HCT116 (cell line): ENCODE measurements around the gene PDE4B. TPM values are rescaled to one million over a fixed set of nuclear protein-coding genes. Genes with fewer than 3 reads are reported as not detected.

Experiments used
- ATAC-seq: fragments of 200-7000 bp; cut with Tn5 transposase; 2 replicates; pipeline ENCODE4 v1.9.1; 2020; ENCODE audit warnings: mild to moderate bottlenecking, moderate library complexity
- BruUV-seq: library from RNA; stranded (reverse); fragments of 400-500 nt; replicated peaks from 2 replicates; lab custom pipeline; 2021; lab: Mats Ljungman, UMichigan
- CTCF ChIA-PET: fragments of 300-600 bp; sonication (Branson Sonifier 250); formaldehyde crosslinking; loops from one replicate; lab custom pipeline; 2021; ENCODE audit warnings: antibody characterized with exemption; lab: Charles Lee
- POLR2A ChIA-PET: fragments of 300-600, 350-600 bp; sonication (Branson Sonifier 250); formaldehyde crosslinking; loops from one replicate; lab custom pipeline; 2021; ENCODE audit warnings: antibody characterized with exemption; lab: Charles Lee
- RAD21 ChIA-PET, 2 experiments: fragments of 300-600 bp; sonication (Branson Sonifier 250); formaldehyde crosslinking; loops; one replicate each; lab custom pipeline; 2023; ENCODE audit warnings: low total read pairs in 2 of 2; ENCODE audit not compliant: uncharacterized antibody in 2 of 2, unreplicated experiment in 2 of 2, low non-redundant PET in 1 of 2; lab: Charles Lee
- DNase-seq: peaks from one replicate; pipeline ENCODE4 v3.0.0-alpha.2; 2010; ENCODE audit warnings: low read depth, low spot score
- H2AFZ ChIP-seq: fragments of 200-600 bp; shearing (Covaris generic), sonication (generic); 2 replicates; pipeline ENCODE4 v1.6.1; 2017; ENCODE audit warnings: low read depth, mixed run types, mixed read lengths, antibody characterized with exemption, low read length; ENCODE audit not compliant: poor library complexity, severe bottlenecking
- H3K27ac ChIP-seq: 2 replicates; pipeline ENCODE4 v1.5.1; 2012; ENCODE audit warnings: low read depth, low read length
- H3K27me3 ChIP-seq: fragments of 200-600 bp; sonication (generic); 2 replicates; pipeline ENCODE4 v1.6.1; 2016; ENCODE audit warnings: mixed run types, low read length, mixed read lengths; ENCODE audit not compliant: insufficient read depth
- H3K36me3 ChIP-seq, 2 experiments: fragments of 200-500 bp in 1 of 2; fragments of 200-600 bp in 1 of 2; sonication (Bioruptor generic) in 1 of 2; sonication (generic) in 1 of 2; 2 replicates each; pipeline versions ENCODE4 v1.5.1 to v1.6.1; 2014 to 2016; ENCODE audit warnings: low read length in 2 of 2, inconsistent platforms in 1 of 2, mixed read lengths in 1 of 2, mixed run types in 1 of 2; ENCODE audit not compliant: insufficient read depth in 2 of 2, control insufficient read depth in 1 of 2
- H3K4me1 ChIP-seq, 2 experiments: fragments of 200-600 bp in 1 of 2; sonication (generic) in 1 of 2; 2 replicates each; pipeline versions ENCODE4 v1.5.1 to v1.6.1; 2012 to 2017; ENCODE audit warnings: low read length in 2 of 2, inconsistent platforms in 1 of 2, mild to moderate bottlenecking in 1 of 2, mixed read lengths in 1 of 2, mixed run types in 1 of 2, moderate library complexity in 1 of 2; ENCODE audit not compliant: insufficient read depth in 2 of 2, control insufficient read depth in 1 of 2
- H3K4me2 ChIP-seq: fragments of 200-600 bp; sonication (generic); 2 replicates; pipeline ENCODE4 v1.6.1; 2017; ENCODE audit warnings: mixed run types, low read length, mixed read lengths
- H3K4me3 ChIP-seq, 2 experiments: fragments of 200-600 bp in 1 of 2; sonication (generic) in 1 of 2; replicated peaks in 1 of 2; 2 replicates each; pipeline ENCODE4 v1.5.1; 2011 to 2016; ENCODE audit warnings: low read length in 2 of 2, control low read depth in 1 of 2, low read depth in 1 of 2, mild to moderate bottlenecking in 1 of 2, mixed read lengths in 1 of 2, mixed run types in 1 of 2
- H3K79me2 ChIP-seq: fragments of 200-600 bp; sonication (generic); 2 replicates; pipeline ENCODE4 v1.6.1; 2017; ENCODE audit warnings: mild to moderate bottlenecking, mixed run types, low read length, moderate library complexity, mixed read lengths; ENCODE audit not compliant: insufficient read depth
- H3K9ac ChIP-seq: fragments of 200-600 bp; sonication (generic); 2 replicates; pipeline ENCODE4 v1.6.1; 2016; ENCODE audit warnings: low read length, mixed read lengths
- H3K9me2 ChIP-seq: fragments of 200-600 bp; sonication (generic), shearing (Covaris generic); 2 replicates; pipeline ENCODE4 v1.6.1; 2017; ENCODE audit warnings: mixed run types, mild to moderate bottlenecking, moderate library complexity; ENCODE audit not compliant: insufficient read depth
- H3K9me3 ChIP-seq, 2 experiments: fragments of 200-500 bp in 1 of 2; fragments of 200-600 bp in 1 of 2; sonication (Bioruptor generic) in 1 of 2; sonication (generic) in 1 of 2; 2 replicates each; pipeline ENCODE4 v1.6.1; 2014 to 2017; ENCODE audit warnings: low read length in 2 of 2, mixed read lengths in 2 of 2, inconsistent platforms in 1 of 2, low read depth in 1 of 2, mild to moderate bottlenecking in 1 of 2, mixed run types in 1 of 2, moderate library complexity in 1 of 2; ENCODE audit not compliant: control insufficient read depth in 1 of 2, insufficient read depth in 1 of 2
- H4K20me1 ChIP-seq: fragments of 200-600 bp; sonication (generic), shearing (Covaris generic); 2 replicates; pipeline ENCODE4 v1.6.1; 2017; ENCODE audit warnings: mixed run types, mild to moderate bottlenecking, moderate library complexity; ENCODE audit not compliant: insufficient read depth
- EZH2 ChIP-seq: fragments of 200-600 bp; sonication (generic); IDR thresholded peaks from 2 replicates; pipeline ENCODE4 v1.6.1; 2017; ENCODE audit warnings: antibody characterized with exemption, mixed run types
- POLR2AphosphoS5 ChIP-seq: IDR thresholded peaks from 2 replicates; pipeline ENCODE4 v1.6.1; 2011; ENCODE audit warnings: mild to moderate bottlenecking, low read depth, low read length, moderate library complexity
- SIN3A ChIP-seq: IDR thresholded peaks from 2 replicates; pipeline ENCODE4 v1.6.1; 2012; ENCODE audit warnings: low read depth
- ZFX ChIP-seq: fragments of 450-650 bp; IDR thresholded peaks from 2 replicates; pipeline ENCODE4 v1.6.1; 2017
- intact Hi-C: fragments of 100-400 bp; cut with micrococcal nuclease; formaldehyde crosslinking; loops from 2 replicates; pipeline ENCODE4 v1.10.0; 2022
- total RNA-seq: library from RNA; stranded (reverse); gene quantifications from one replicate; pipeline ENCODE4 v1.2.1, GENCODE V29; 2021; ENCODE audit not compliant: unreplicated experiment
- TF ChIP-seq, protein P1 (sequence below): IDR thresholded peaks from 2 replicates; pipeline ENCODE4 v1.6.1; 2012; ENCODE audit warnings: low read depth

PDE4B gene
- total RNA-seq, 1 experiment from 2014 or later, result 76.9 TPM

DNA sequence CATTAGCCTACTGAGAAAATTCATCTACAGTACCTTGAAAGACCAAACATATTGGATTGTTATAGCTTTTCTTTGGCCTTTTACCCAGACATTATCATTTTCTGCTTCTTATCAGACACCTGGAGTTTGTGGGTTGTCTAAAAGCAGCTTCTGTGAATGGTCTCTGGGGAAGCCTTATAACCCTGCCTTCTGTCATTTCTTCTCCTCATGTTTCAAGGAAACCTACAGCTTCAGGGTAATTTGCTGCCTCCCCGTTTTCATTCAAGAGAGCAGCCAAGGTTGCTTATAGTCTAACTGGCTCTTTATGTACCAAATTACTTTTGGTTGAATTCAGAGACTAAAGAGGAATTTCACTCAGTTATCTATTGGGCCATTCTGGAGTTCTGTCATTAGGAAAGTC lies 453.0 kb downstream of the PDE4B start:
- H3K9me3 ChIP-seq, result no peaks in the 10 kb centered on the region
- no peak overlapping the region for H3K27ac ChIP-seq
- H4K20me1 ChIP-seq, result no peaks in the 10 kb centered on the region
- H3K36me3 ChIP-seq, result no peaks in the 10 kb centered on the region
- no peak overlapping the region for H3K4me3 ChIP-seq
- H3K4me2 ChIP-seq, result no peak overlapping the region
- no peak overlapping the region for H3K9ac ChIP-seq
- RAD21 ChIA-PET, result interaction anchor here in 1 of 2 experiments (1.6 kb wide), 1 partner anchor 201 kb away, joined by 5 read pairs; no protein-coding TSS in a partner anchor
- no TSS peak for BruUV-seq
- no peak for ATAC-seq
- H3K79me2 ChIP-seq, result no peaks in the 10 kb centered on the region
- TF ChIP-seq SIN3A (no peak), ZFX (no peak), POLR2AphosphoS5 (no peak), EZH2 (no peak)
- TF ChIP-seq, protein P1, sequence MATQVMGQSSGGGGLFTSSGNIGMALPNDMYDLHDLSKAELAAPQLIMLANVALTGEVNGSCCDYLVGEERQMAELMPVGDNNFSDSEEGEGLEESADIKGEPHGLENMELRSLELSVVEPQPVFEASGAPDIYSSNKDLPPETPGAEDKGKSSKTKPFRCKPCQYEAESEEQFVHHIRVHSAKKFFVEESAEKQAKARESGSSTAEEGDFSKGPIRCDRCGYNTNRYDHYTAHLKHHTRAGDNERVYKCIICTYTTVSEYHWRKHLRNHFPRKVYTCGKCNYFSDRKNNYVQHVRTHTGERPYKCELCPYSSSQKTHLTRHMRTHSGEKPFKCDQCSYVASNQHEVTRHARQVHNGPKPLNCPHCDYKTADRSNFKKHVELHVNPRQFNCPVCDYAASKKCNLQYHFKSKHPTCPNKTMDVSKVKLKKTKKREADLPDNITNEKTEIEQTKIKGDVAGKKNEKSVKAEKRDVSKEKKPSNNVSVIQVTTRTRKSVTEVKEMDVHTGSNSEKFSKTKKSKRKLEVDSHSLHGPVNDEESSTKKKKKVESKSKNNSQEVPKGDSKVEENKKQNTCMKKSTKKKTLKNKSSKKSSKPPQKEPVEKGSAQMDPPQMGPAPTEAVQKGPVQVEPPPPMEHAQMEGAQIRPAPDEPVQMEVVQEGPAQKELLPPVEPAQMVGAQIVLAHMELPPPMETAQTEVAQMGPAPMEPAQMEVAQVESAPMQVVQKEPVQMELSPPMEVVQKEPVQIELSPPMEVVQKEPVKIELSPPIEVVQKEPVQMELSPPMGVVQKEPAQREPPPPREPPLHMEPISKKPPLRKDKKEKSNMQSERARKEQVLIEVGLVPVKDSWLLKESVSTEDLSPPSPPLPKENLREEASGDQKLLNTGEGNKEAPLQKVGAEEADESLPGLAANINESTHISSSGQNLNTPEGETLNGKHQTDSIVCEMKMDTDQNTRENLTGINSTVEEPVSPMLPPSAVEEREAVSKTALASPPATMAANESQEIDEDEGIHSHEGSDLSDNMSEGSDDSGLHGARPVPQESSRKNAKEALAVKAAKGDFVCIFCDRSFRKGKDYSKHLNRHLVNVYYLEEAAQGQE, result no peak
- H3K27me3 ChIP-seq, result no peaks in the 10 kb centered on the region
- H3K9me2 ChIP-seq, result no peaks in the 10 kb centered on the region
- H2AFZ ChIP-seq, result no peak overlapping the region
- intact Hi-C loops, result loop anchor here (10.0 kb wide), 2 partner anchors 821 to 1181 kb away; partner anchors contain the start of genes LEPR and LEPROT
- H3K4me1 ChIP-seq, result peaks cover 0 to 15% of the 10 kb centered on the region in 2 experiments; a peak in 1 of 4 replicates
- POLR2A ChIA-PET, result no interaction called here
- no peak for DNase-seq
- CTCF ChIA-PET, result interaction anchor here (1.4 to 5.1 kb wide), 2 partner anchors 191 to 200 kb away, joined by 3 to 37 read pairs; no protein-coding TSS in a partner anchor
